ENCODE results near the gene NAP1L4.

The NAP1L4 gene

GRCh38 chr11:2963112-2963754 is 28.9 kb downstream of the NAP1L4 start:
- no peak for DNase-seq (ENCODE audit: low read depth)
- H3K4me3 ChIP-seq (ENCODE audit: low read depth, low read length), result no peak overlapping the region
- TF ChIP-seq CTCF (conservative IDR thresholded peaks at IDR 0.05; ENCODE audit: low read depth, low read length), result no peak

GRCh38 chr11:2961080-2961479 is 31.0 kb downstream of the NAP1L4 start:
- DNase-seq (ENCODE audit: low read depth), result no peak
- no peak for TF ChIP-seq CTCF (conservative IDR thresholded peaks at IDR 0.05; ENCODE audit: low read depth, low read length)
- H3K4me3 ChIP-seq (ENCODE audit: low read depth, low read length), result no peak overlapping the region

- DNase-seq (ENCODE audit: low read depth), result no peak
- TF ChIP-seq CTCF (conservative IDR thresholded peaks at IDR 0.05; ENCODE audit: low read depth, low read length), result no peak
- no peak overlapping the region for H3K4me3 ChIP-seq (ENCODE audit: low read depth, low read length)
These were observed 32.0 kb downstream of the NAP1L4 start for GRCh38 chr11:2960139-2960538.

GRCh38 chr11:2958251-2958650 is 33.9 kb downstream of the NAP1L4 start:
- no peak for DNase-seq (ENCODE audit: low read depth)
- no peak overlapping the region for H3K4me3 ChIP-seq (ENCODE audit: low read depth, low read length)
- no peak for TF ChIP-seq CTCF (conservative IDR thresholded peaks at IDR 0.05; ENCODE audit: low read depth, low read length)

- DNase-seq (ENCODE audit: low read depth), result peak; percentile 71
- H3K4me3 ChIP-seq (ENCODE audit: low read depth, low read length), result no peak overlapping the region
- peak; percentile 62 for TF ChIP-seq CTCF (conservative IDR thresholded peaks at IDR 0.05; ENCODE audit: low read depth, low read length)
These were observed 36.1 kb downstream of the NAP1L4 start for GRCh38 chr11:2955906-2956476.

- no peak for TF ChIP-seq CTCF (conservative IDR thresholded peaks at IDR 0.05; ENCODE audit: low read depth, low read length)
- no peak for DNase-seq (ENCODE audit: low read depth)
- H3K4me3 ChIP-seq (ENCODE audit: low read depth, low read length), result no peak overlapping the region
These were observed 37.9 kb downstream of the NAP1L4 start for GRCh38 chr11:2954263-2954662.

GRCh38 chr11:2952290-2952689 is 39.8 kb downstream of the NAP1L4 start:
- no peak overlapping the region for H3K4me3 ChIP-seq (ENCODE audit: low read depth, low read length)
- no peak for TF ChIP-seq CTCF (conservative IDR thresholded peaks at IDR 0.05; ENCODE audit: low read depth, low read length)
- no peak for DNase-seq (ENCODE audit: low read depth)
